Suprapubic skin (tissue), 4 donors: ENCODE results near the gene LRP8.

Source experiments
- CTCF ChIP-seq, 2 donors: fragments of 200-600 bp in 1 of 2; fragments of 450-650 bp in 1 of 2; sonication (generic) in 1 of 2; IDR thresholded peaks; one replicate each; pipeline ENCODE4 v1.5.1; 2016 to 2019; ENCODE audit warnings: antibody characterized with exemption in 2 of 2, mild to moderate bottlenecking in 1 of 2, moderate library complexity in 1 of 2
- EP300 ChIP-seq: sonication (generic); formaldehyde crosslinking; IDR thresholded peaks from one replicate; pipeline ENCODE4 v1.6.1; 2017; ENCODE audit warnings: antibody characterized with exemption
- POLR2A ChIP-seq, 2 donors: fragments of 450-650 bp; IDR thresholded peaks; one replicate each; pipeline ENCODE4 v1.6.1; 2017; ENCODE audit warnings: antibody characterized with exemption in 2 of 2, mild to moderate bottlenecking in 2 of 2, moderate library complexity in 2 of 2
- POLR2AphosphoS5 ChIP-seq, 3 donors: sonication (generic); formaldehyde crosslinking; IDR thresholded peaks; one replicate each; pipeline ENCODE4 v1.6.1; 2017; ENCODE audit warnings: antibody characterized with exemption in 3 of 3

DNA sequence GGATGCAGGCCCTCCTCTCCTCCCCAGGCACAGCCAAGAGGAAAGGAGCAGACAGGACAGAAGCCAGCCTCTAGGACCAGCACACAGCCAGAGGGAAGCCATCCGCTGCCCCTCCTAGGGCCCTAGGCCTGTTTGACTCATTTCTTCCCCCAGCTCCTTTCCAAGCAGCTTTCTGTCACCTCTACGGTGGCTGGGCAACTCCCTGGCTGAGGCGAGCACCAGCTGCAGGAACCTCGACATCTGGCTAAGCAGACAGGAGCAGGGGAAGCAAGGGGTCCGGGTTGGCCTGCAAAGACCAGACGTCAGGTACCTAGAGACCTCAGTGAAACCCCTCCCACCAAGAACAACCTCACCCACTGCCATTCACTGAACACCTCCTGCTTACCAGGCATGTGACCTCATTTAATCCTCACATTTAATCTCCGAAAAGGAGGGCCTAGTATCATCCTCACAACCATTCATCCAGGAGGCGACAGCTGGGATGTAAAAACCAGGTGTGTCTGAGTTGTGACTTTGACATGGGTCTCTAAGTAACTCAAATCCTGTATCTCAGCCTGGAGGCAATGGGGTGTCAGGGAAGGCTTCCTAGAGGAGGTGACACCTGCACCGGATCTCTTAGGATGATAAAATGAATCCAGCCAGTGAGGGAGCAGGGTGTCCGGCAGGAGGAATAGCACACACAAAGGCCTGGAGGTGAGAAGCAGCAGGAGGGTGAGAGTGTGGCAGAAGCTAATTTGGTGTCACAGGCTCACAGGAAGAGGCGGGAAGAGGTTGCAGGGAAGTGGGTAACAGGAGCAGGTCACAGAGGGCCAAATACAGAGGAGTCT, 5.9 kb downstream of the LRP8 start:
- TF ChIP-seq POLR2A (IDR thresholded peaks at IDR 0.05) = no peak
- no peak for TF ChIP-seq CTCF (IDR thresholded peaks at IDR 0.05)
- no peak for TF ChIP-seq POLR2AphosphoS5 (IDR thresholded peaks at IDR 0.05)
- no peak for TF ChIP-seq EP300
